ENCODE measurements around the gene TMCC2. TPM values are rescaled to one million over a fixed set of nuclear protein-coding genes. Genes with fewer than 3 reads are reported as not detected.

The TMCC2 gene
- total and polyA plus RNA-seq, 2 of the 4 experiments (the other 2 are of a cell fraction): 2.0 to 4.2 TPM

- ATAC-seq (ENCODE audit: low read depth): no peak
- no peak overlapping the region for H3K56ac ChIP-seq (ENCODE audit: extremely low read depth, insufficient read depth, low read length)
- H3K27ac ChIP-seq (ENCODE audit: insufficient read depth, low read length): no peak overlapping the region
- H3K9ac ChIP-seq (ENCODE audit: low read depth, low read length): no peak overlapping the region
- H3K18ac ChIP-seq (ENCODE audit: low read depth, low read length): no peak overlapping the region
- no peak overlapping the region for H2BK20ac ChIP-seq (ENCODE audit: low read depth, low read length)
- H3K4ac ChIP-seq (ENCODE audit: low read depth, low read length): no peak overlapping the region
- no peaks in the 10 kb centered on the region for H3K27me3 ChIP-seq (ENCODE audit: control insufficient read depth, insufficient read depth, low read length)
- H2BK5ac ChIP-seq (ENCODE audit: low read depth, low read length, poor library complexity, severe bottlenecking): no peak overlapping the region
- no peaks in the 10 kb centered on the region for H3K9me3 ChIP-seq (ENCODE audit: control insufficient read depth, insufficient read depth, low read length)
- H2BK15ac ChIP-seq (ENCODE audit: low read depth, low read length): no peak overlapping the region
- H4K20me1 ChIP-seq (ENCODE audit: insufficient read depth, low read length): no peaks in the 10 kb centered on the region; the same call in 1 of the 2 replicates
- POLR2A ChIA-PET (ENCODE audit: unreplicated experiment): no interaction called here
- H3K14ac ChIP-seq (replicated peaks; ENCODE audit: low read depth, low read length): no peak overlapping the region
- peaks cover 15% of the 10 kb centered on the region for H3K4me1 ChIP-seq (ENCODE audit: control insufficient read depth, insufficient read depth, low read length)
- H3K23ac ChIP-seq (ENCODE audit: low read depth, low read length): no peak overlapping the region
- DNase-seq: no peak
- in situ Hi-C loops (cut with MboI; ENCODE audit: low sequenced_read_pairs) (no loop called here), dilution Hi-C loops (cut with HindIII; ENCODE audit: low sequenced_read_pairs, unreplicated experiment) (no loop called here), intact Hi-C loops (cut with micrococcal nuclease) (no loop called here)
- H2AK5ac ChIP-seq (ENCODE audit: low read depth, low read length): no peak overlapping the region
- no CpG with 5 or more reads among the region's 5 CpGs for WGBS, 2 experiments (ENCODE audit: extremely low coverage in 2 of 2, insufficient read length in 1 of 2)
- no peak overlapping the region for H3K4me3 ChIP-seq (ENCODE audit: insufficient read depth, low read depth, low read length)
- H4K91ac ChIP-seq (ENCODE audit: insufficient read depth, low read depth, low read length): no peak overlapping the region
- TF ChIP-seq MAFK (IDR thresholded peaks at IDR 0.05; ENCODE audit: low read depth, low read length) (no peak), MXI1 (IDR thresholded peaks at IDR 0.05; ENCODE audit: borderline replicate concordance, low read depth, low read length) (no peak), RCOR1 (IDR thresholded peaks at IDR 0.05; ENCODE audit: insufficient replicate concordance, low read length) (no peak), POLR2A (IDR thresholded peaks at IDR 0.05; ENCODE audit: low read depth, low read length) (no peak), MAZ (IDR thresholded peaks at IDR 0.05; ENCODE audit: borderline replicate concordance, low read depth, low read length) (no peak), FOS (IDR thresholded peaks at IDR 0.05; ENCODE audit: low read depth, low read length) (no peak), BHLHE40 (IDR thresholded peaks at IDR 0.05; ENCODE audit: low read depth, low read length) (no peak), CEBPB (IDR thresholded peaks at IDR 0.05; ENCODE audit: low read depth, low read length) (no peak), SMC3 (IDR thresholded peaks at IDR 0.05; ENCODE audit: low read depth, low read length) (no peak), CHD1 (IDR thresholded peaks at IDR 0.05; ENCODE audit: low read depth, low read length) (no peak), RAD21 (IDR thresholded peaks at IDR 0.05; ENCODE audit: low read length) (no peak)
- TF ChIP-seq, protein P1, sequence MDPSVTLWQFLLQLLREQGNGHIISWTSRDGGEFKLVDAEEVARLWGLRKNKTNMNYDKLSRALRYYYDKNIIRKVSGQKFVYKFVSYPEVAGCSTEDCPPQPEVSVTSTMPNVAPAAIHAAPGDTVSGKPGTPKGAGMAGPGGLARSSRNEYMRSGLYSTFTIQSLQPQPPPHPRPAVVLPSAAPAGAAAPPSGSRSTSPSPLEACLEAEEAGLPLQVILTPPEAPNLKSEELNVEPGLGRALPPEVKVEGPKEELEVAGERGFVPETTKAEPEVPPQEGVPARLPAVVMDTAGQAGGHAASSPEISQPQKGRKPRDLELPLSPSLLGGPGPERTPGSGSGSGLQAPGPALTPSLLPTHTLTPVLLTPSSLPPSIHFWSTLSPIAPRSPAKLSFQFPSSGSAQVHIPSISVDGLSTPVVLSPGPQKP (IDR thresholded peaks at IDR 0.05; ENCODE audit: borderline replicate concordance, low read depth, low read length): no peak
- TF ChIP-seq, protein P2, sequence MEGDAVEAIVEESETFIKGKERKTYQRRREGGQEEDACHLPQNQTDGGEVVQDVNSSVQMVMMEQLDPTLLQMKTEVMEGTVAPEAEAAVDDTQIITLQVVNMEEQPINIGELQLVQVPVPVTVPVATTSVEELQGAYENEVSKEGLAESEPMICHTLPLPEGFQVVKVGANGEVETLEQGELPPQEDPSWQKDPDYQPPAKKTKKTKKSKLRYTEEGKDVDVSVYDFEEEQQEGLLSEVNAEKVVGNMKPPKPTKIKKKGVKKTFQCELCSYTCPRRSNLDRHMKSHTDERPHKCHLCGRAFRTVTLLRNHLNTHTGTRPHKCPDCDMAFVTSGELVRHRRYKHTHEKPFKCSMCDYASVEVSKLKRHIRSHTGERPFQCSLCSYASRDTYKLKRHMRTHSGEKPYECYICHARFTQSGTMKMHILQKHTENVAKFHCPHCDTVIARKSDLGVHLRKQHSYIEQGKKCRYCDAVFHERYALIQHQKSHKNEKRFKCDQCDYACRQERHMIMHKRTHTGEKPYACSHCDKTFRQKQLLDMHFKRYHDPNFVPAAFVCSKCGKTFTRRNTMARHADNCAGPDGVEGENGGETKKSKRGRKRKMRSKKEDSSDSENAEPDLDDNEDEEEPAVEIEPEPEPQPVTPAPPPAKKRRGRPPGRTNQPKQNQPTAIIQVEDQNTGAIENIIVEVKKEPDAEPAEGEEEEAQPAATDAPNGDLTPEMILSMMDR (conservative IDR thresholded peaks at IDR 0.05; ENCODE audit: low read depth, low read length): no peak
- no peaks in the 10 kb centered on the region for H3K36me3 ChIP-seq (ENCODE audit: control insufficient read depth, insufficient read depth, low read length)
- H2AFZ ChIP-seq (replicated peaks; ENCODE audit: low read length, poor library complexity): no peak overlapping the region
- H3K9me1 ChIP-seq (ENCODE audit: insufficient read depth, low read length): peaks cover 8% of the 10 kb centered on the region; the same call in 1 of the 2 replicates
- CTCF ChIA-PET: interaction anchor here (0.7 to 2.9 kb wide), 2 partner anchors 25 to 169 kb away, joined by 3 to 29 read pairs; no protein-coding TSS in a partner anchor
- no peak overlapping the region for H4K8ac ChIP-seq (ENCODE audit: low read depth in 2 of 2, low read length in 2 of 2)
- no peak overlapping the region for H2BK120ac ChIP-seq (ENCODE audit: low read depth, low read length)
- no peak overlapping the region for H4K5ac ChIP-seq (ENCODE audit: low read depth, low read length)
- no peak overlapping the region for H3K4me2 ChIP-seq (ENCODE audit: low read depth, low read length)
- no TSS peak for BruUV-seq (replicated peaks)
- no peaks in the 10 kb centered on the region; a peak in 1 of 4 replicates for H3K79me1 ChIP-seq (ENCODE audit: low read depth in 1 of 2, low read length in 2 of 2)
- no peak overlapping the region for H2AK9ac ChIP-seq (replicated peaks; ENCODE audit: low read depth, low read length, poor library complexity)
Measured at GRCh38 chr1:205230982-205231381, 3.2 kb downstream of the TMCC2 start.
